Measurements from ENCODE around the gene MSI2. TPM values are rescaled to one million over a fixed set of nuclear protein-coding genes. Genes with fewer than 3 reads are reported as not detected.
A peak's percentile ranks its signal among the peaks of the same experiment; 100 is the strongest.

The MSI2 gene
- polyA plus RNA-seq, 1 of the 3 experiments (the other 2 are of a cell fraction), result 24.1 TPM

DNA sequence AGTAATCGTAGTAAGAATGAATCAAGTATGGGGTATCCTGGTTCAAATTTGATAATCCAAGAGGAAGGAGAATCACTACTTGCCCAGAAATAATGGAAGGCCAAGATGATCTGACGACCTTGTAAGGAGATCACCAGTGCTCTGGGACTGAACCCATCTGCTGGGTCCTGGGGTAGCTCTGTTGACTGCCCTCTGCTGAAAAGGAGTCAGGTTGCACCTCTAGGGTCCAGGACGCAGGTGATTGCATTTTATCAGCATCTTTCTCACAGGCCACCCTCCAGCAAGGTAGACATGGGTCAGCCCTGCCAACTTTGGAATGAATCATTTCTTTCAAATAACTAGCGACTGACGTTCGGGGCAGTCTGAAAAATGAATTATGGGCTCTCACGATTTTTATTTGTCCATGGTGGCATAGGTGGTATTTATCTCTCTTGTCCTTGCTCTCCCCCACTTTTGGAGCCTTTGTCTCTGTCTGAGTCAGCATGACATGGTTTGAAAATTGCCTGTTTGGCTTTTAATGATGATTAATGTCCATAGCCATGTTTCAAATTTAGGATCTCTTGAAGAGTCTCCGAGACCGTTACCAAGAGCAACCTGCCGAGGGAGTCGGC lies 163.7 kb downstream of the MSI2 start:
- Histone ChIP-seq H3K36me3 (replicated peaks in 1 of 2; ENCODE audit: control insufficient read depth in 1 of 2, insufficient read depth in 2 of 2, low read length in 1 of 2) (no peaks in the 10 kb centered on the region), H3F3A (replicated peaks; ENCODE audit: insufficient read depth) (peaks cover 27% of the 10 kb centered on the region), H2AFZ (ENCODE audit: low read depth) (no peak overlapping the region), H3K4me3 (ENCODE audit: low read depth in 2 of 2, low read length in 1 of 2) (no peak overlapping the region), H3K4me2 (no peak overlapping the region), H3K79me2 (ENCODE audit: insufficient read depth) (no peaks in the 10 kb centered on the region; the same call in 1 of the 2 replicates), H4K20me1 (ENCODE audit: insufficient read depth) (no peaks in the 10 kb centered on the region), H3K9me3 (no peaks in the 10 kb centered on the region), H3K27ac (ENCODE audit: low read depth in 2 of 2, low read length in 1 of 2) (peak overlapping the region in 1 of 2 experiments; percentile 84; a peak in 2 of 4 replicates), H3K4me1 (ENCODE audit: control insufficient read depth in 1 of 2, insufficient read depth in 2 of 2, low read depth in 1 of 2, low read length in 1 of 2) (peaks cover 23 to 66% of the 10 kb centered on the region in 2 experiments), H3K27me3 (ENCODE audit: insufficient read depth) (no peaks in the 10 kb centered on the region), H3K9me2 (no peaks in the 10 kb centered on the region), H3K9ac (no peak overlapping the region)
- no peak for DNase-seq
- ChIA-PET CTCF (interaction anchor here (0.9 to 2.8 kb wide), 15 partner anchors 11 to 364 kb away, joined by 3 to 13 read pairs (median 3); no protein-coding TSS in a partner anchor), POLR2A (interaction anchor here (0.6 to 2.1 kb wide), 17 partner anchors 12 to 320 kb away, joined by 3 to 12 read pairs (median 5); partner anchors contain the start of gene MSI2)
- TF ChIP-seq, protein P1, sequence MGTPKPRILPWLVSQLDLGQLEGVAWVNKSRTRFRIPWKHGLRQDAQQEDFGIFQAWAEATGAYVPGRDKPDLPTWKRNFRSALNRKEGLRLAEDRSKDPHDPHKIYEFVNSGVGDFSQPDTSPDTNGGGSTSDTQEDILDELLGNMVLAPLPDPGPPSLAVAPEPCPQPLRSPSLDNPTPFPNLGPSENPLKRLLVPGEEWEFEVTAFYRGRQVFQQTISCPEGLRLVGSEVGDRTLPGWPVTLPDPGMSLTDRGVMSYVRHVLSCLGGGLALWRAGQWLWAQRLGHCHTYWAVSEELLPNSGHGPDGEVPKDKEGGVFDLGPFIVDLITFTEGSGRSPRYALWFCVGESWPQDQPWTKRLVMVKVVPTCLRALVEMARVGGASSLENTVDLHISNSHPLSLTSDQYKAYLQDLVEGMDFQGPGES (IDR thresholded peaks at IDR 0.05; ENCODE audit: low read depth, low read length), result no peak
- TF ChIP-seq TEAD4 (IDR thresholded peaks at IDR 0.05; ENCODE audit: borderline replicate concordance, insufficient read depth) (no peak), FOXJ3 (CRISPR knock-in tag; IDR thresholded peaks at IDR 0.05) (no peak), FOXM1 (IDR thresholded peaks at IDR 0.05; ENCODE audit: low read depth) (no peak), RCOR1 (IDR thresholded peaks at IDR 0.05; ENCODE audit: low read length) (no peak), TAF1 (IDR thresholded peaks at IDR 0.05; ENCODE audit: borderline replicate concordance, low read depth, low read length) (no peak), NRF1 (IDR thresholded peaks at IDR 0.05; ENCODE audit: low read depth, low read length) (no peak), SIN3A (IDR thresholded peaks at IDR 0.05; ENCODE audit: borderline replicate concordance, low read depth, low read length) (no peak), RFX5 (IDR thresholded peaks at IDR 0.05; ENCODE audit: low read length) (no peak), EZH2phosphoT487 (IDR thresholded peaks at IDR 0.05; ENCODE audit: borderline replicate concordance, low read depth) (no peak), MEF2A (IDR thresholded peaks at IDR 0.05; ENCODE audit: borderline replicate concordance, low read depth) (no peak), SMC3 (IDR thresholded peaks at IDR 0.05; ENCODE audit: low read depth, low read length) (no peak), ELF1 (IDR thresholded peaks at IDR 0.05) (no peak)
- TF ChIP-seq, protein P2, sequence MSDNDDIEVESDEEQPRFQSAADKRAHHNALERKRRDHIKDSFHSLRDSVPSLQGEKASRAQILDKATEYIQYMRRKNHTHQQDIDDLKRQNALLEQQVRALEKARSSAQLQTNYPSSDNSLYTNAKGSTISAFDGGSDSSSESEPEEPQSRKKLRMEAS (IDR thresholded peaks at IDR 0.05; ENCODE audit: low read depth), result no peak
- TF ChIP-seq, protein P3, sequence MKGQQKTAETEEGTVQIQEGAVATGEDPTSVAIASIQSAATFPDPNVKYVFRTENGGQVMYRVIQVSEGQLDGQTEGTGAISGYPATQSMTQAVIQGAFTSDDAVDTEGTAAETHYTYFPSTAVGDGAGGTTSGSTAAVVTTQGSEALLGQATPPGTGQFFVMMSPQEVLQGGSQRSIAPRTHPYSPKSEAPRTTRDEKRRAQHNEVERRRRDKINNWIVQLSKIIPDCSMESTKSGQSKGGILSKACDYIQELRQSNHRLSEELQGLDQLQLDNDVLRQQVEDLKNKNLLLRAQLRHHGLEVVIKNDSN (IDR thresholded peaks at IDR 0.05; ENCODE audit: borderline replicate concordance, low read depth), result no peak
- TF ChIP-seq, protein P4, sequence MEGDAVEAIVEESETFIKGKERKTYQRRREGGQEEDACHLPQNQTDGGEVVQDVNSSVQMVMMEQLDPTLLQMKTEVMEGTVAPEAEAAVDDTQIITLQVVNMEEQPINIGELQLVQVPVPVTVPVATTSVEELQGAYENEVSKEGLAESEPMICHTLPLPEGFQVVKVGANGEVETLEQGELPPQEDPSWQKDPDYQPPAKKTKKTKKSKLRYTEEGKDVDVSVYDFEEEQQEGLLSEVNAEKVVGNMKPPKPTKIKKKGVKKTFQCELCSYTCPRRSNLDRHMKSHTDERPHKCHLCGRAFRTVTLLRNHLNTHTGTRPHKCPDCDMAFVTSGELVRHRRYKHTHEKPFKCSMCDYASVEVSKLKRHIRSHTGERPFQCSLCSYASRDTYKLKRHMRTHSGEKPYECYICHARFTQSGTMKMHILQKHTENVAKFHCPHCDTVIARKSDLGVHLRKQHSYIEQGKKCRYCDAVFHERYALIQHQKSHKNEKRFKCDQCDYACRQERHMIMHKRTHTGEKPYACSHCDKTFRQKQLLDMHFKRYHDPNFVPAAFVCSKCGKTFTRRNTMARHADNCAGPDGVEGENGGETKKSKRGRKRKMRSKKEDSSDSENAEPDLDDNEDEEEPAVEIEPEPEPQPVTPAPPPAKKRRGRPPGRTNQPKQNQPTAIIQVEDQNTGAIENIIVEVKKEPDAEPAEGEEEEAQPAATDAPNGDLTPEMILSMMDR (IDR thresholded peaks at IDR 0.05), result no peak
- 85% methylated on average over 11 of the region's 11 CpGs for WGBS (ENCODE audit: low lambda C conversion rate)
